ENCODE data around the gene MIX23.
A peak's percentile ranks its signal among the peaks of the same experiment; 100 is the strongest.

Gene MIX23

GRCh38 chr3:122382888-122383666 lies at the start of gene MIX23:
MIX23 (minus strand) TSS chr3:122383231; CDS start chr3:122383224, 7 bp downstream.
- DNase-seq: peak; percentile 97

- DNase-seq: no peak
Measured at GRCh38 chr3:122430371-122430770, 47.3 kb upstream of the MIX23 start.

- no peak for DNase-seq
Measured at GRCh38 chr3:122427857-122428471, 44.9 kb upstream of the MIX23 start.

GRCh38 chr3:122421836-122422235 lies 38.8 kb upstream of the MIX23 start:
- no peak for DNase-seq

GRCh38 chr3:122421101-122421500 lies 38.1 kb upstream of the MIX23 start:
- no peak for DNase-seq

GRCh38 chr3:122416966-122417365 lies 33.9 kb upstream of the MIX23 start:
- no peak for DNase-seq

- no peak for DNase-seq
Measured at GRCh38 chr3:122415762-122416654, 33.0 kb upstream of the MIX23 start, which contains the start of gene WDR5B. WDR5B (minus strand) TSS chr3:122416062; CDS start chr3:122415528, 534 bp downstream.

- no peak for DNase-seq
Measured at GRCh38 chr3:122415104-122415744, 32.2 kb upstream of the MIX23 start.

GRCh38 chr3:122414391-122414790 lies 31.4 kb upstream of the MIX23 start:
- DNase-seq: no peak

GRCh38 chr3:122410639-122411038 lies 27.6 kb upstream of the MIX23 start:
- no peak for DNase-seq

- DNase-seq: no peak
Measured at GRCh38 chr3:122410111-122410510, 27.1 kb upstream of the MIX23 start.

- no peak for DNase-seq
Measured at GRCh38 chr3:122409446-122409845, 26.4 kb upstream of the MIX23 start.

GRCh38 chr3:122407946-122408345 lies 24.9 kb upstream of the MIX23 start:
- no peak for DNase-seq

GRCh38 chr3:122406198-122406597 lies 23.2 kb upstream of the MIX23 start:
- DNase-seq: no peak

GRCh38 chr3:122405015-122405414 lies 22.0 kb upstream of the MIX23 start:
- DNase-seq: no peak

GRCh38 chr3:122403489-122403888 lies 20.5 kb upstream of the MIX23 start:
- no peak for DNase-seq

GRCh38 chr3:122398920-122399319 lies 15.9 kb upstream of the MIX23 start:
- no peak for DNase-seq

GRCh38 chr3:122397201-122397600 lies 14.2 kb upstream of the MIX23 start:
- DNase-seq: no peak

GRCh38 chr3:122396511-122396910 lies 13.5 kb upstream of the MIX23 start:
- DNase-seq: no peak

GRCh38 chr3:122395582-122395981 lies 12.6 kb upstream of the MIX23 start:
- no peak for DNase-seq

- no peak for DNase-seq
Measured at GRCh38 chr3:122394173-122394572, 11.1 kb upstream of the MIX23 start.

GRCh38 chr3:122392868-122393844 lies 10.1 kb upstream of the MIX23 start:
- peak; percentile 48 for DNase-seq
